ENCODE measurements around the gene TRIM24.

The TRIM24 gene

GRCh38 chr7:138538518-138538917, 78.5 kb downstream of the TRIM24 start:
- no peak for DNase-seq

- no peak for DNase-seq
Measured at GRCh38 chr7:138538997-138539644, 79.1 kb downstream of the TRIM24 start.

GRCh38 chr7:138542183-138542582, 82.1 kb downstream of the TRIM24 start:
- no peak for DNase-seq

DNA sequence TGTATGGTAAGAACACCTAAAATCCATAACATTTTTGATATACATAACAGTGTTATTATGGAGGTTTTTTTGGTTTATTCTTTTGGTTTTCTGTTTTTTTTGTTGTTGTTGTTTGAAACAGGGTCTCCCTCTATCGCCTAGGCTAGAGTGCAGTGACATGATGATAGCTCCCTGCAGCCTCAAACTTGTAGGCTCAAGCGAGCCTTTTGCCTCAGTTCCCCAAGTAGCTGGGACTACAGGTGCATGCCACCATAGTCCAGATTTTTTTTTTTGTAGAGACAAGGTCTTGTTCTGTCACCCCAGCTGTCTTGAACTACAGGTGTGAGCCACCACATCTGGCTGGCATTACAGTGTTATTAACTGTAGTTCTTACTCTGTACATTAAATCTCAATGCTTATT, 83.7 kb downstream of the TRIM24 start:
- DNase-seq, result no peak

GRCh38 chr7:138545123-138545522, 85.1 kb downstream of the TRIM24 start:
- DNase-seq, result no peak

DNA sequence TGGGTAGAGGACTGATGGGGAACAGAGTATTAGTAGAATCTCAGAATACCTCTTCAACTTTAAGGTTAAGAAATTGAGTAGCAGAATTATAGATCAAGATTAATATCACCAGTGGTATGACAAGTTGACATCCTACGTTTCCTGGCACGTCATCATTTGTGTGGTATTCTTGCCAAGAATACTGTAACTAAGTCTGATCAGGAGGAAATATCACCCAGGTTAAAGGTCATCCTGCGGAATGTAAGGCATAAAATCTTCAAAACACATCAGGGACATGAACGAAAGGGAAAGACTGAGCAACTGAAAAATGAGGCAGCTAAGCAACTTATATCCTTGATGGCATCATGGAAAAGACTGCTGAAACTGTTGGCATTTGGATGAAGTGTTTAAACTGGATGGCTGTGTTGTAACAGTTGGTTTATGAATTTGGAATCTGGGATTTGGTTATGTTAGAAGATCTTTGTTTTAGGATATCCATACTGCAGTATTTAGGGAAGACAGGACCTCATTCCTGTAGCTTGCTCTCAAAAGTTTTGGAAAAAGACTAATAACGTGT, 86.1 kb downstream of the TRIM24 start:
- no peak for DNase-seq

GRCh38 chr7:138546829-138547228, 86.8 kb downstream of the TRIM24 start:
- no peak for DNase-seq

DNA sequence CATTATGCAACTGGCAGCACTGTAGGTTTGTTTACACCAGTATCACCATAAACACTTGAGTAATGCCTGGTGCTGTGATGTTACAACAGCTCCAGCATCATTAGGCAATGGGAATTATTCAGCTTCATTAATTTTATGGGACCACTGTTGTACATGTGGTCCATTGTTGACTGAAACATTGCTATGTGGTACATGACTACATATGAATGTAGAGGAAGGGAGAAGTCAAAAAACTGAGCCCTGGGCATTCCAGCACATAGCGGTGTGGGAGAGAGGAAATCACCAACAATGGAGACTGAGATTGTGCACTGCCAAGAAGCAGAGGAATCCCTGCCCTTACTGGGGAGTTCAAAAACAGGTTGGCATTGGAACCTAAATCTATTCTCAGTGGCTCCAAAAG, 89.0 kb downstream of the TRIM24 start:
- no peak for DNase-seq

- DNase-seq, result no peak
Measured at GRCh38 chr7:138550337-138550736, 90.3 kb downstream of the TRIM24 start.

DNA sequence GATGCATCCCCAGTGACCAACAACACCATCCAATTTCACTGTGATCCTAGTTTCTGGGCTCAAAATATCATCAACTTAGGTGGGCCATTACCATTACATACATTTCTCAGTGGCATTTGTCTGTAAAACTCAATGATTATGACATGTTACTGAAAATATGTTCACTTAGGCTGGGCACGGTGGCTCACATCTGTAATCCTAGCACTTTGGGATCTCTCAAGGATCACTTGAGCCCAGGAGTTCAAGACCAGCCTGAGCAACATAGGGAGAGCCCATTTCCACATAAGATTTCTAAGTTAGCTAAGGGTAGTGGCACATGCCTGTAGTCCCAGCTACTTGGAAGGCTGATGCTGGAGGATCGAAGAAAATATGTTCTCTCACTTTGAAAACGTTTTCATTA, 91.0 kb downstream of the TRIM24 start:
- no peak for DNase-seq

- DNase-seq, result no peak
Measured at GRCh38 chr7:138553805-138554204, 93.7 kb downstream of the TRIM24 start.

- DNase-seq, result no peak
Measured at GRCh38 chr7:138554674-138555073, 94.6 kb downstream of the TRIM24 start.

DNA sequence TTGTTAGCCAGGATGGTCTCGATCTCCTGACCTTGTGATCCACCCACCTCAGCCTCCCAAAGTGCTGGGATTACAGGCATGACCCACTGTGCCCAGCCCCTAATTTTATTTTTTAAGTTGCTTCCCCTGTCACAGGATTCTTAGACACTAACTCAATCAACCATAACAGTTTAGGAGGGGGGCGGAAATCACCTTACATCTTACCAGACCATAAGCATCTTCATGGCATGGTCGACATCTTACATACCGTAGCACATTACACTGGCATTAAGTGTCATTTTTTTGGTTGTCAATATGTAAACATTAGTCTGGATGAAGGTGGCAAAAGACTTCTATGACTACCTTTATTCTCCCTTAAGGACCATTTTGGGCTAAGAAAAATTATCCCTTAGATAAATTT, 95.6 kb downstream of the TRIM24 start:
- no peak for DNase-seq

- DNase-seq, result no peak
Measured at GRCh38 chr7:138556771-138557484, 96.9 kb downstream of the TRIM24 start.

- no peak for DNase-seq
Measured at GRCh38 chr7:138559448-138559847, 99.4 kb downstream of the TRIM24 start.

DNA sequence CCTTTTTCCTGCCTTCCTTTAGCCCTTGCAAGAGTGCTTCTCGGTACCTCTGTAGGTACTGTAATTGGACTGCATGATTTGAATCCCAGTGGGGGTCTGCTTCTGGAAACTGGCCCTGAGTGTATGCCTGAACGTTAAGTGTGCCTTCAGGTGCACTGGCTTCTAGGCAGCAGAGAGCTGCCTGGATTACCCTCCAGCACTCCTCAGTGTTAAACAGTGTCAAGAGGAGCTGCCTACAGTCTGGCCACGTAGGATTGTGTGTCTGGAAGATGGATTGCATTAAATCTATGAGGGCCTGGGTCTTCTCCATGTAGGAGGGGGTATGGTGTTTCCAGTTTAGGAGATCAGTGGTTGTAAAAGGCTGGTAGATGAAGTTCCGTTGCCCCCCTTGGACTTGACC, 103.7 kb downstream of the TRIM24 start:
- no peak for DNase-seq

- DNase-seq, result no peak
Measured at GRCh38 chr7:138564365-138564764, 104.3 kb downstream of the TRIM24 start.

DNA sequence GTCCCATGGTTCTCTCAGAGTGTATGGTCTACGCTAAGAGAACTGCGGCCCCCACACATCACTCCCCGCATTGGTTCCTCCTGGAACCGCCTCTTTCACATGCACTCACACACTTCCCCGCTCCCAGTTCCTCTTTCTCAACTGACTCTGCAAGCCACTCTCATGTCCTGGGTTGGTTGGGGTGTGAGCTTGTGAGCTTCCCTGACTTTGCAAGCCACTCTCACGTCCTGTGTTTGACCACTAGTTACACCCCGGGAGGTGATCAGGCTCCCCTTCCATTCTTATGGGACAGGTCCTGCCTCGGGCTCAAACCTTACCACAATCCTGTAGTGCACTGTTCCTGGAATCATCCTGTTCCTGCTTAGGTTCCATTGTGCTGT, 105.0 kb downstream of the TRIM24 start:
- DNase-seq, result no peak

DNA sequence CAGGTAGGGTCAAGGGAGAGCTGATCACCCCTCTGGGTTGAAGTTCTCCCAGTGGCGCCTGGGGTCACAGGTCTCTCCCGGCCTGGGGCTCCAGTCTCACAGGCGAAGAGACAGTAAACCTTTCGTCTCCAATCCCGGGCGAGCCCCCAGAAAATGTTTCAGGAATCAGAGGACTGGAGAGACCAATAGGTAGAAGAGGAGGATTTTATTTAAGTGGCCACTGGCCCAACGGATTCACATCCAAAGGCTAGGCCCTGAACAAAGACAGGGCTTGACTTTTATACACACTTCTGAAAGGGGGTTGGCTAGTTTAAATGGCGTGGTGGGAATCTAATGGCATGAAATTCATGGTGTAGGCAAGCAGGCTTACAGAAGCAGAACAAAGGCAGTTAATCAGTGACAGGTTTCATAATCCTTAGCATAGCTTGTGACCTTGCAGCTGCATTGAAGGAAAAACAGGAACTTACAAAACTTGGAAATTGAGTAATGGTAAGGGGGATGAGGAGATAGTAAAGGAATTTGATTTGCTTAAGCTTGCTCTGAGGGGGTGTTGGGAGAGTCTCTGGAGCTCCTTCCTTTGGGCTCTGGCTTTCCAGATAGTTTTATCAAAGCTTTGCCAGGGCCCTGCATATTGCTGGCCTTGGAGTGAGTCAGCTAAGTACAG, 105.5 kb downstream of the TRIM24 start:
- DNase-seq, result no peak

DNA sequence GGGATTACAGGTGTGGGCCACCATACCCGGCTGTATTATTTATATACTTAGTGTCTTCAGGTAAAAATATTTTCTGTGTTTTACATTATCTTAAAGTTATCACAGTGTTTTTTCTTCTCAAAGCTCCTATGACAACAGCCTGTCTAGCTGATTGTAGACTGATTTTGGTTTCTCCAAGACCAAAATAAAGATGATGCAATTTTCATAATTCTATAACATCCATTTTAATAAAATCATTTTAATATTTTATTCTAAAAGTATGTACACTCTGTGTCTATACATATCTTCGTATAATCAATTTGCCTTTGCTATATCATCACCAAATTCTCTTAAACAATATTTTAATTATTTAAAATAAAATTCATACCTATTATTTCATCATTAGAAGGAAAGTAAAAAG, 108.6 kb downstream of the TRIM24 start:
- no peak for DNase-seq

GRCh38 chr7:138569418-138569817, 109.4 kb downstream of the TRIM24 start:
- no peak for DNase-seq

DNA sequence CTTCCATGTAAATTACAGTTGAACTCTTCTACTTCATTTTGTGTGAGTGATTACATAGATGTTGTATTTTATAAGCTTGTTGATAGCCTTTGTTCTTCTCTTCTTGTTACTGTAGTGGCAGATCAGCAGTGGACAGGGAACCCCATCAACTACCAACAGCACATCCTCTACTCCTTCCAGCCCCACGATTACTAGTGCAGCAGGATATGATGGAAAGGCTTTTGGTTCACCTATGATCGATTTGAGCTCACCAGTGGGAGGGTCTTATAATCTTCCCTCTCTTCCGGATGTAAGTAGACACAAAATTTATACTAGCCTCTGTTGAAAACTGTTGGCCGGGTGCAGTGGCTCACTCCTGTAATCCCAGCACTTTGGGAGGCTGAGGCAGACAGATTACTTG, 110.7 kb downstream of the TRIM24 start:
- DNase-seq, result no peak

DNA sequence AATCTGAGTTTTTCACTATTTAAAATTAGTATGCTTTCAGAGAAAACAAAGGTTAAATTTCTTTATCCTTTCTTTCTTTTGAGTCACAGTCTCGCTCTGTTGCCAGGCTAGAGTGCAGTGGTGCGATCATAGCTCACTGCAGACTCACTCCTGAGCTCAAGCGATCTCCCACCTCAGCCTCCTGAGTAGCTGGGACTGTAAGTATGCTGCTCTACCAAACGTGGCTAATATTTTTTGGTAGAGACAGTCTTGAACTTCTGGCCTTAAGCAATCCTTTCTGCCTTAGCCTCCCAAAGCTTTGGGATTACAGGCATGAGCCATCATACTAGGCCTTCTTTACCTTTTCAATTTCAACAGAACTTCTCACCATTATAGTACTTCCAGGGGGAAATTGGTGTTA, 113.7 kb downstream of the TRIM24 start:
- no peak for DNase-seq

All from anterior cingulate cortex (tissue), 58 donors.